Lower lobe of right lung (tissue), 2 donors: ENCODE measurements around the gene ZNF483. TPM values are rescaled to one million over a fixed set of nuclear protein-coding genes. Genes with fewer than 3 reads are reported as not detected.

Source experiments
- ATAC-seq, 2 donors: fragments of 200-7000 bp; cut with Tn5 transposase; one replicate each; pipeline ENCODE4 v1.9.1; 2020 to 2022; ENCODE audit warnings: mild to moderate bottlenecking in 2 of 2, moderate library complexity in 2 of 2
- DNase-seq: peaks from one replicate; pipeline ENCODE4 v3.0.0-alpha.2; 2020
- H3K27ac ChIP-seq: fragments of 200-600 bp; one replicate; pipeline ENCODE4 v1.8.0; 2022
- H3K27me3 ChIP-seq: fragments of 200-600 bp; one replicate; pipeline ENCODE4 v1.8.0; 2022; ENCODE audit warnings: low read depth
- H3K36me3 ChIP-seq: fragments of 200-600 bp; one replicate; pipeline ENCODE4 v1.8.0; 2022; ENCODE audit warnings: mild to moderate bottlenecking
- H3K4me1 ChIP-seq: fragments of 200-600 bp; one replicate; pipeline ENCODE4 v1.8.0; 2022
- H3K4me3 ChIP-seq: fragments of 200-600 bp; one replicate; pipeline ENCODE4 v1.8.0; 2022; ENCODE audit warnings: mild to moderate bottlenecking
- H3K9me3 ChIP-seq: fragments of 200-600 bp; one replicate; pipeline ENCODE4 v1.8.0; 2022
- intact Hi-C: fragments of 100-400 bp; cut with DNase I; formaldehyde crosslinking; loops from one replicate; pipeline ENCODE4 v1.11.0; 2022
- long read RNA-seq: library from polyadenylated mRNA; unstranded; transcript quantifications from one replicate; pipeline ENCODE4 v2.0.0, GENCODE V29; 2021
- total RNA-seq: library from RNA; stranded (reverse); fragmentation: NEBNext Ultra II Directional; extraction: Animal tissue kit (Norgen Biotek cat#: 25700); gene quantifications from one replicate; pipeline ENCODE4 v1.2.1, GENCODE V29; 2021
- TF ChIP-seq, protein P1 (sequence below): fragments of 200-600 bp; IDR thresholded peaks from one replicate; pipeline ENCODE4 v1.8.0; 2022; ENCODE audit warnings: antibody characterized with exemption, mild to moderate bottlenecking
- donor health status: DM: no; HTN: yes; CAD: no; lungs with severe emphysema.

ZNF483 gene
- total RNA-seq, result 5.1 TPM
- long read RNA-seq, partial matches to known transcripts, result 0 of 15 reads
- long read RNA-seq, other reads (novel, unspliced or antisense), result 15 of 15 reads

DNA sequence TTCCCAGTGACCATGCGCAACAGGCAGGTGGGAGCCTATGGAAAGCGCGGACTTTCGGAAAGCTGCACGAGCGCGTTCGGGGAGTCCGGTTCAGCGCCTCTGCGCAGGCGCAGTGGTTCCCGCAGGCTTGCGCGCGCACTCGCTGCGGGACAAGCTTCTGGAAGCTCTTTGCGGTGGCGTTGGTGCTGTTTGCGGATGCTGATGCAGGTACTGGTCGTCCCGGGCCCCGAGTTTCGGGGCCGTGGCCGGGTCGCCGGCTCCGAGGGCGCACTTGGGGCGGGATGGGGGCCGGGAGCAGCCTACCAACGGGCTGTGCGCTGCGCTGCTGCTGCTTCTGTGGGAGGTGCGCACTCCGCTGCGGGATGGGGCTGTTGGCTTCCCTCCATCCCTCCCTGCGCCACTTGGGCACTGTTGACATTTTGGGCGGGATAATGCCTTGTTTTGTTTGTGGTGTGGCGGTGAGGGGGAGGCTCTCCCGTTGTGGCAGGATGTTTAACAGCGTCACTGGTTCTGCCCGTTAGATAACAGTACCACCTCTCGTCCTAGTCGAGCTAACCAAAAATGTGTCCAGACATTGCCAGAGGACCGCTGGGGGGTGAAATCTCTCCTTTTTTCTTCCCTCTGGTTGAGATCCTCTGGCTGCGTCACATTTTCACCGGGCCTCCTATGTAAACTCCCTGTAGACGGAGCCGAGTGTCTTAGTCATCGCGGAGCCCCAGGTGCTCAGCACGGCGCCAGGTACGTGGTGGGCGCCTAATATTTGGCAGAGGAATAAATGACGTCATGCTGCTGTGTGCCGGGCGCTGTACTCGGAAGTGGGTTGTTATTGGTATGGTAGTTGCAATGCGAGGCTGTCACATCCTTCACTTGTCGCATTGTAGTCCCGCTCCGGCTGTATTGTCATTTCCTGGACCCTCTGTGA, at the start of gene ZNF483:
TSS of gene ZNF483 (plus strand) at position 124 of the 922 bp plus-strand sequence. CDS start 2,217 bp downstream, outside the sequence.
- Histone ChIP-seq H3K4me3 (peak within 1 kb of the TSS; percentile 73), H3K27me3 (no peaks in the 10 kb centered on the region), H3K4me1 (peaks cover 11% of the 10 kb centered on the region), H3K9me3 (no peaks in the 10 kb centered on the region), H3K27ac (peak within 1 kb of the TSS; percentile 38), H3K36me3 (no peaks in the 10 kb centered on the region)
- TF ChIP-seq, protein P1, sequence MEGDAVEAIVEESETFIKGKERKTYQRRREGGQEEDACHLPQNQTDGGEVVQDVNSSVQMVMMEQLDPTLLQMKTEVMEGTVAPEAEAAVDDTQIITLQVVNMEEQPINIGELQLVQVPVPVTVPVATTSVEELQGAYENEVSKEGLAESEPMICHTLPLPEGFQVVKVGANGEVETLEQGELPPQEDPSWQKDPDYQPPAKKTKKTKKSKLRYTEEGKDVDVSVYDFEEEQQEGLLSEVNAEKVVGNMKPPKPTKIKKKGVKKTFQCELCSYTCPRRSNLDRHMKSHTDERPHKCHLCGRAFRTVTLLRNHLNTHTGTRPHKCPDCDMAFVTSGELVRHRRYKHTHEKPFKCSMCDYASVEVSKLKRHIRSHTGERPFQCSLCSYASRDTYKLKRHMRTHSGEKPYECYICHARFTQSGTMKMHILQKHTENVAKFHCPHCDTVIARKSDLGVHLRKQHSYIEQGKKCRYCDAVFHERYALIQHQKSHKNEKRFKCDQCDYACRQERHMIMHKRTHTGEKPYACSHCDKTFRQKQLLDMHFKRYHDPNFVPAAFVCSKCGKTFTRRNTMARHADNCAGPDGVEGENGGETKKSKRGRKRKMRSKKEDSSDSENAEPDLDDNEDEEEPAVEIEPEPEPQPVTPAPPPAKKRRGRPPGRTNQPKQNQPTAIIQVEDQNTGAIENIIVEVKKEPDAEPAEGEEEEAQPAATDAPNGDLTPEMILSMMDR, result no peak
- DNase-seq (peak; percentile 85), ATAC-seq (peak; percentile 92 to 95)
- intact Hi-C loops, result no loop called here

DNA sequence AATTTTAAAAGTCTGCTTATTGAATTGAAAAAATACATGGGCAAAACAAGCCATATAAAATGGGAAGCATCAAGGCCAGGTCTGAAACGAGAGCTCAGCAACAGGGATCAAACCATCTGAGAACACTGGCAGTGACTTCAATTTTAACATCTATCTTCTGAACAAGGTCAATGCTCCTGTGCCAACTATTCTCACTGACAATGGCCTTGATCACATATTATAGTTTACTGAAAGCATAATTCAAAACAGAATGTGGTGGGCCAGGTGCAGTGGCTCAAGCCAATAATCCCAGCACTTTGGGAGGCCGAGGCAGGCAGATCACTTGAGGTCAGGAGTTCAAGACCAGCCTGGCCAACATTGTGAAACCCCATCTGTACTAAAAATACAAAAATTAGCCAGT, 49.8 kb upstream of the ZNF483 start:
- H3K9me3 ChIP-seq, result no peaks in the 10 kb centered on the region
- H3K4me1 ChIP-seq, result peaks cover 25% of the 10 kb centered on the region
- H3K27ac ChIP-seq, result no peak overlapping the region
- TF ChIP-seq, protein P1, result no peak
- H3K4me3 ChIP-seq, result no peak overlapping the region
- DNase-seq, result no peak
- no peaks in the 10 kb centered on the region for H3K27me3 ChIP-seq
- intact Hi-C loops, result no loop called here
- ATAC-seq, result no peak
- no peaks in the 10 kb centered on the region for H3K36me3 ChIP-seq

DNA sequence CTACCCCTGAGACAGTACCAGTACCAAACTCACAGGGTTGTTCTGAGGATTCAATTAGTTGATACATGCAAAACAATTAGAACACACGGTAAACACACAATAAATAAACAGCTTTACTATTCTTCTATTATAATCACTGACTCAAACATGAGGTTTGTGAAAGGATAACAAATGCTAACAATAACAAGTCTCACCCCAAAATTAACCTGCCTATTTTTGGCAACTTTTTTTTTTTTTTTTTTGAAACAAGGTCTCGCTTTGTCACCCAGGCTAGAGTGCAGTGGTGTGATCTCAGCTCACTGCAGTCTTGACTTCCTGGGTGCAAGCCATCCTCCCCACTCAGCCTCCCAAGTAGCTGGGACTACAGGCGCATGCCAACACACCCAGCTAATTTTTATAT, 47.3 kb upstream of the ZNF483 start:
- Histone ChIP-seq H3K4me1 (peaks cover 47% of the 10 kb centered on the region), H3K4me3 (no peak overlapping the region), H3K27me3 (no peaks in the 10 kb centered on the region), H3K9me3 (no peaks in the 10 kb centered on the region), H3K27ac (no peak overlapping the region), H3K36me3 (no peaks in the 10 kb centered on the region)
- ATAC-seq (no peak), DNase-seq (no peak)
- intact Hi-C loops, result no loop called here
- TF ChIP-seq, protein P1, result no peak

DNA sequence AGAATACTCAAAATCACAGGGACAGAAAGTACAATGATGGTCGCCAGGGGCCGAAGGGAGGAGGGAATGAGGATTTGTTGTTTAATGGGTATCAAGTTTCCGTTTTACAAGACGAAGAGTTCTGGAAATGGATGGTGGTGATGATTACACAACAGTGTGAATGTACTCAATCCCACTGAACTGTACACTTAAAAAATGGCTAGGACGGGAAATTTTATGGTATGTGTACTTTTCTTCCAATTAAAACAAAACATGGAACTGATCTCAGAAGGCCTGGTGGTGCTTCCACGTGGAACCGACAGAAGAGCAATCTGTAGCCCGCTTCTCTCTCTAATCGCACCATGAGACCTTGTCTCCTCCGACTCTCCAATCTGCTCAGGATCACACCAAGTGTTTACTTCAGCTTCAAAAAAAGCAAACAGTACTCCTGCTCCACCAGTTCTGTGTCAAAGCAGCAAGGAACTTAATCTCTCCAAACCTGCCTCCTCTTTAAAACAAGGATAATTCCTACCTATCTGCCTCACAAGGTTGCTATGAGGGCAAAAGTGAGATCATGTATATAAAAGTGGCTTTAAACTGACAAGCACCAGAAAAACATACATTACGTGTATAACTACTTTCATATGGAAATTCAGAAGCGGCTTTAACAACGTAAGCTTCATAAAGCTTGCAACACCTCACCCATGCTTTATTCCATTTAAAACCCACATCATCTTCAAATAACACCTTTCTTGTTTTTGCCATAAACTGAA, 42.9 kb upstream of the ZNF483 start:
- H3K36me3 ChIP-seq, result no peaks in the 10 kb centered on the region
- DNase-seq, result no peak
- no peaks in the 10 kb centered on the region for H3K9me3 ChIP-seq
- TF ChIP-seq, protein P1, result no peak
- peak overlapping the region; percentile 98 for H3K27ac ChIP-seq
- peak in 1 of 2 donors; percentile 25 for ATAC-seq
- no peaks in the 10 kb centered on the region for H3K27me3 ChIP-seq
- peaks cover 42% of the 10 kb centered on the region for H3K4me1 ChIP-seq
- intact Hi-C loops, result no loop called here
- peak overlapping the region; percentile 90 for H3K4me3 ChIP-seq

DNA sequence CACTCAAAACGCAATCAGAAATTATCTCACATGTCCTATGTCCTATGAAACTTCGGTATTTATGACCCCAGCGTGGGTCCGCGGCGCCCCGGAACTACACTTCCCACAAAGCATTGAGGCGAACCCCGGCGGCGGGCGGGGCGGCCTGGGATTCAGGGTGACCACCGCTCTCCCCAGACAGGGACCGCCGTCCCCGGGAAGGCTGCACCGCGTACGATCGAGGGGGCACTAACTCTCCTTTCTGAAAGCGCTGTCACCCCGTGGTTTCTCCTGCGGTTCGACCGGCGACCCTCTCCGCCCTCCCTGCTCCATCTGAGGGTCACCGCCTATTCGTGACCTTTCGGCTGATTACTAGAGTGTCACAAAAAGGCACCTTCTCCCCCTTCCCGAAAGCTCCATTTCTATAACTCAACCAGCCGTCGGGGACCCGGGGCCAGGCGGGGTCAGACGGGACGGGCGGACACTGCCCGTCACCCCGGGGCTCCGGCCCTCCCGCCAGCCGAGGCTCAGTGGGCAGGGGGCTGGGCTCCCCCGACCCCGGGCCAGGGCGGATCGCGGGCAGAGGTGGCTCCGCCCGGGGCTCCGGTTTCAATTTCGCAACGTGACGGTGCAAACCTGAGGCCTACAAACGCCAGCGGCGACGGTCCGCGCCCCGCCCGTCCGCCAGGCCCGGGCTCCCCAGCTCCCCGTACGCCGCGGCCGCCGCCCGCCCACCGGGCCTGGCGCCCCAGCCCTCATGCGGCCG, 42.1 kb upstream of the ZNF483 start:
- TF ChIP-seq, protein P1, result no peak
- Histone ChIP-seq H3K36me3 (no peaks in the 10 kb centered on the region), H3K27me3 (no peaks in the 10 kb centered on the region), H3K4me3 (peak overlapping the region; percentile 90), H3K9me3 (no peaks in the 10 kb centered on the region), H3K4me1 (peaks cover 40% of the 10 kb centered on the region), H3K27ac (peak overlapping the region; percentile 98)
- DNase-seq, result peak; percentile 87
- intact Hi-C loops, result no loop called here
- ATAC-seq, result peak; percentile 80 to 84
